ENCODE results near the gene SF1. TPM values are rescaled to one million over a fixed set of nuclear protein-coding genes. Genes with fewer than 3 reads are reported as not detected.

The SF1 gene
- total RNA-seq, 1 donor from 2014 or later: 500 TPM

DNA sequence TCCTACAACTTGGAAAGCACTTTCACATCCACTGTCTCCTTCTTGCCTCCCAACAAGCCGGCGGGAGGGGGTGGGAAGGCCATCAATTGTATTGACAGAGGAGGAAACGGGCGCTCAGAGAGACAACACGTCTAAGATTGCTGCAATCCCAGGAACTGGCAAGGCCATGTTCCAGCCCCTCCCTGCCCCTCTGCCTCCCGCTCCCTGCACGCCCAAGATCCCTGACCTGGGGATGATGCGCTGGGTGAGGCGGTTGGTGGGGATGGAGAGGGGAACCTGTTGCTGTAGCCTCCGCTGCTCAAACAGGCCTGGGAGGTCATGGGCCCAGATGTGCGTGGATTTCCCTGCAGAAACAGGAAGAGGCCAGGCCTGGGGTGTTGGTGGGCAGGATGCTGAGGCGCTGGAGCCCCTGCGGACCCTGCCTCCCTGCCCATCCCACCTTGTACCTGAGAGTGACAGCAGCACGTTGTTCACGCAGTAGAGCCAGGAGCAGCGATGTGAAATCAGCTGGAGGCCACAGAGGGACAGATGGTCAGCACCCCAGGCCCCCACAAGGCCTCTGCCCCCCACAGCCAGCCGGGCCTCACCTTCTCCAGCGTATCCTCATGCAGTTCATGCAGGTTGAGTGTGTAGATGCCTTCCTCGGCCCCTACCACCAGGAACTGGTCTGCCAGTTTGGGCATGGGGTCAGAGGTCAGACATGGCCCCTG lies 17.9 kb upstream of the SF1 start:
- Mint-ChIP-seq H3K4me1 (ENCODE audit: low read depth) (no peaks in the 10 kb centered on the region), H3K4me3 (ENCODE audit: low read depth) (no peak overlapping the region), H3K27me3 (no peaks in the 10 kb centered on the region), H3K36me3 (ENCODE audit: insufficient read depth) (no peaks in the 10 kb centered on the region), H3K9me3 (ENCODE audit: low read depth) (no peaks in the 10 kb centered on the region), H3K27ac (no peak overlapping the region)
- TF ChIP-seq, protein P1, sequence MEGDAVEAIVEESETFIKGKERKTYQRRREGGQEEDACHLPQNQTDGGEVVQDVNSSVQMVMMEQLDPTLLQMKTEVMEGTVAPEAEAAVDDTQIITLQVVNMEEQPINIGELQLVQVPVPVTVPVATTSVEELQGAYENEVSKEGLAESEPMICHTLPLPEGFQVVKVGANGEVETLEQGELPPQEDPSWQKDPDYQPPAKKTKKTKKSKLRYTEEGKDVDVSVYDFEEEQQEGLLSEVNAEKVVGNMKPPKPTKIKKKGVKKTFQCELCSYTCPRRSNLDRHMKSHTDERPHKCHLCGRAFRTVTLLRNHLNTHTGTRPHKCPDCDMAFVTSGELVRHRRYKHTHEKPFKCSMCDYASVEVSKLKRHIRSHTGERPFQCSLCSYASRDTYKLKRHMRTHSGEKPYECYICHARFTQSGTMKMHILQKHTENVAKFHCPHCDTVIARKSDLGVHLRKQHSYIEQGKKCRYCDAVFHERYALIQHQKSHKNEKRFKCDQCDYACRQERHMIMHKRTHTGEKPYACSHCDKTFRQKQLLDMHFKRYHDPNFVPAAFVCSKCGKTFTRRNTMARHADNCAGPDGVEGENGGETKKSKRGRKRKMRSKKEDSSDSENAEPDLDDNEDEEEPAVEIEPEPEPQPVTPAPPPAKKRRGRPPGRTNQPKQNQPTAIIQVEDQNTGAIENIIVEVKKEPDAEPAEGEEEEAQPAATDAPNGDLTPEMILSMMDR (IDR thresholded peaks at IDR 0.05; ENCODE audit: unreplicated experiment): no peak
- DNase-seq (ENCODE audit: low spot score, unreplicated experiment): no peak

- no peaks in the 10 kb centered on the region for H3K27me3 Mint-ChIP-seq
- no peak overlapping the region for H3K4me3 Mint-ChIP-seq (ENCODE audit: low read depth)
- no peaks in the 10 kb centered on the region for H3K36me3 Mint-ChIP-seq (ENCODE audit: insufficient read depth)
- no peak overlapping the region for H3K27ac Mint-ChIP-seq
- TF ChIP-seq, protein P1 (IDR thresholded peaks at IDR 0.05; ENCODE audit: unreplicated experiment): no peak
- H3K4me1 Mint-ChIP-seq (ENCODE audit: low read depth): no peaks in the 10 kb centered on the region
- H3K9me3 Mint-ChIP-seq (ENCODE audit: low read depth): no peaks in the 10 kb centered on the region
- no peak for DNase-seq (ENCODE audit: low spot score, unreplicated experiment)
Measured at GRCh38 chr11:64794526-64794925, 16.2 kb upstream of the SF1 start.

DNA sequence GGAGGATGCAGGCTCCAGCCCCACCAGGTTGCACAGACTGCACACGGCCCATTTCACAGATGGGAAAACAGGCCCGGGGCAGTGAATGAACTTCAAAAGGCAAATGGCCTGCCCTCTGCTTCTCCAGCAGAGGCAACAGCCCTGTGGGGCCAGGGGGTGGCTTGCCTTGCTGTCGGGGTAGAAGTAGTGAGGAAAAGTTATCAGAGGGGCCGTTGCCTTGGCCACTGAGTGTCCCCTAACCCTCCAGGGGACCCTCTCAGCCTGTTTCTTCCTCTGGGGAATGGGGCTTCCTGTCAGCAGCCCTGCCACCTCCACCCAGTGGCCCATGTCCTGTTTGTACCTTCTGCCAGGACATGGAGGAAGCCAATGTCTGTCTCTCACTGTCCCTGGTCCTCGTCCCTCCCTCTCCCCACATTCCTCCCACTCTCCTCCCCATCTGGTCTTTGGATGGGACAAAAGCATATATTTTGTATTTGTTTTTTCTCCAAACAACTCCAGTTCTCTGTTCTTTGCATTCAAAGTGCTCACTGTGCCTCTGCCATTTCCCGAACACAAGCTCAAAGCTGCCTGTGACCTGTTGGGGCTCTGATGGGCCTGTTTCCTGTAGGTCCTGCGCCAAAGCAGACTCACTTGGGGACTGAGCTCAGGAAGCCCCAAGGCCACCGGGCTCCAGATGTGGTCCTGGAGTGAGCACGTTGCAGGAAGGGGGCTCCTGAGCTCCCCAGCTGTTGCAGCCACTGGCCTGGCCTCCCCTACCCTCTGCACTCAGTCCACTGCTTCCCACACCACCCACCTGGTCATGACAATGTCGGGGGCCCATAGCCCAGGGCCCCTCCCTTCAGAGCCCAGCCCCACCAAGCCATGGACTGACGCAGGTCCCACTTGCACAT lies 15.2 kb upstream of the SF1 start:
- Mint-ChIP-seq H3K27me3 (no peaks in the 10 kb centered on the region), H3K27ac (no peak overlapping the region), H3K36me3 (ENCODE audit: insufficient read depth) (no peaks in the 10 kb centered on the region), H3K4me1 (ENCODE audit: low read depth) (no peaks in the 10 kb centered on the region), H3K4me3 (ENCODE audit: low read depth) (no peak overlapping the region), H3K9me3 (ENCODE audit: low read depth) (no peaks in the 10 kb centered on the region)
- no peak for DNase-seq (ENCODE audit: low spot score, unreplicated experiment)
- TF ChIP-seq, protein P1 (IDR thresholded peaks at IDR 0.05; ENCODE audit: unreplicated experiment): no peak

GRCh38 chr11:64792482-64792881 lies 14.1 kb upstream of the SF1 start:
- no peak overlapping the region for H3K27ac Mint-ChIP-seq
- H3K4me1 Mint-ChIP-seq (ENCODE audit: low read depth): no peaks in the 10 kb centered on the region
- TF ChIP-seq, protein P1 (IDR thresholded peaks at IDR 0.05; ENCODE audit: unreplicated experiment): no peak
- H3K9me3 Mint-ChIP-seq (ENCODE audit: low read depth): no peaks in the 10 kb centered on the region
- no peak overlapping the region for H3K4me3 Mint-ChIP-seq (ENCODE audit: low read depth)
- H3K27me3 Mint-ChIP-seq: no peaks in the 10 kb centered on the region
- H3K36me3 Mint-ChIP-seq (ENCODE audit: insufficient read depth): no peaks in the 10 kb centered on the region
- no peak for DNase-seq (ENCODE audit: low spot score, unreplicated experiment)

DNA sequence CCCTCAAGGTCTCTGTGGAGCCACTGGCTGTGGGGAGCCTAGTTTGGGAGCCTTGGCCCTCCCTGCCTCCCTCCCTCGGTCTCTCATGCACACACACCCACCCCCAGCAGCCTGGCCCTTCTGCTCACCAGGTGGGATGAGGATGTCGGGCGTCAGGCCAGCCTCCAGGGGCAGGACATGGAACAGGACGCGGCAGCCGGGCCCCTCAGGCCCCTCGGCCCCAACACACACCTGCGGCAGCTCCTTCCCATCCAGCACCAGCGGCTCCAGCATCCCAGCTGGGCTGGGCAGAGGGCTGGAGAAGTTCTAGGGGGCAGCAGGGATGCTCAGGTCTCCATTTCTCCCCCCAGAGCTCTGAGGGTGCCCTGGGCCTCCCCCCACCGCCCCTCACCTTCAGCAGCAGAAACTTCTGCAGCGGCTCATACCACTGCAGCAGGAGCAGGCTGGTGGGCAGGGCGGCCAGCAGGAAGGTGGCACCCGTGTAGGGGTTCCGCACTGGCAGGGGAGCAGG lies 13.5 kb upstream of the SF1 start:
- no peaks in the 10 kb centered on the region for H3K36me3 Mint-ChIP-seq (ENCODE audit: insufficient read depth)
- TF ChIP-seq, protein P1 (IDR thresholded peaks at IDR 0.05; ENCODE audit: unreplicated experiment): no peak
- no peak overlapping the region for H3K4me3 Mint-ChIP-seq (ENCODE audit: low read depth)

More for the DNA sequence above, 13.5 kb upstream of the SF1 start:
- Mint-ChIP-seq H3K27ac (no peak overlapping the region), H3K4me1 (ENCODE audit: low read depth) (no peaks in the 10 kb centered on the region), H3K27me3 (no peaks in the 10 kb centered on the region), H3K9me3 (ENCODE audit: low read depth) (no peaks in the 10 kb centered on the region)
- no peak for DNase-seq (ENCODE audit: low spot score, unreplicated experiment)

All from progenitor cell of endocrine pancreas (in vitro differentiated cells).